ENCODE data around the gene CSNK1G1.

DNA sequence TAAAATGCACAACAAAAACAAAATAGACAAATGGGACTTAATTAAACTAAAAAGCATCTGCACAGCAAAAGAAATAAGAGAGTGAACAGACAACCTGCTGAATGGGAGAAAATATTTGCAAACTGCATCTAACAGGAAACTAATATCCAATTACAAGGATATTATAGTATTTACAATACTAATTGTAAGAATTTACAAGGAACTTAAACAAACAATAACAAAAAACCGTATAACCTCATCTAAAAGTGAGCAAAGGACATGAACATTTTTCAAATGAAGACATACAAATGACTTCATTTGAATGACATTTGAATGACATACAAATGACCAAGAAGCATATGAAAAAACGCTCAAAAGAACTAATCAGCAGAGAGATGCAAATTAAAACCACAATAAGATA, 66.4 kb downstream of the CSNK1G1 start:
- TF ChIP-seq EZH2 (IDR thresholded peaks at IDR 0.05; ENCODE audit: borderline replicate concordance, low read depth, low read length, poor library complexity, severe bottlenecking): no peak
- no peak for TF ChIP-seq CTCF (conservative IDR thresholded peaks at IDR 0.05; ENCODE audit: low read depth, low read length)
